ENCODE data around the gene EFHD2. TPM values are rescaled to one million over a fixed set of nuclear protein-coding genes. Genes with fewer than 3 reads are reported as not detected.

Gene EFHD2
- total RNA-seq, 2 experiments from 2014 or later, result 45.6 to 45.8 TPM

DNA sequence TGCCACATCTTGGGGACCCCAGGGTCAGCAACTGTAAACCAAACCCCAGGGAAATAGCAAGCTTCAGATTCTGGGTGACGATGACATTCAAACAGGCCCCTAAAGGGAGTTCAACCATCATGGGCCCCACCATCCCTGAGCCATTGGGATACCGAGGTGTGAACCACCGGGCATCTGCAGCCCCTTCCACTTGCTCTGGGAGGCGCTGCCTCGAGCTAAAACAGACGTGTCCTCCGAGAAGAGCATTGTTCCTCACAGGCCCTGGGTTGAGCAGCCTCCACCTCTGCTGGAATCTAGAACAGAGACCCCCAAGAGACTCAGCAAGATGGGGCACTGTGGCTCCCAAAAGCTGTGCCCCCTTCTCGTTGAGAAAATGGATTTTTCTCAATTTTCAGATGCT, 19.0 kb upstream of the EFHD2 start:
- peaks cover 7% of the 10 kb centered on the region for H3K4me1 Mint-ChIP-seq (ENCODE audit: low read depth)
- intact Hi-C loops (cut with micrococcal nuclease), result no loop called here
- H3K27me3 Mint-ChIP-seq, result peaks cover 9% of the 10 kb centered on the region
- H3K27ac Mint-ChIP-seq, result no peak overlapping the region
- no peak overlapping the region for H3K4me3 Mint-ChIP-seq
- CTCF ChIA-PET, result no interaction called here
- H3K36me3 Mint-ChIP-seq (ENCODE audit: low read depth), result no peaks in the 10 kb centered on the region
- TF ChIP-seq, protein P1, sequence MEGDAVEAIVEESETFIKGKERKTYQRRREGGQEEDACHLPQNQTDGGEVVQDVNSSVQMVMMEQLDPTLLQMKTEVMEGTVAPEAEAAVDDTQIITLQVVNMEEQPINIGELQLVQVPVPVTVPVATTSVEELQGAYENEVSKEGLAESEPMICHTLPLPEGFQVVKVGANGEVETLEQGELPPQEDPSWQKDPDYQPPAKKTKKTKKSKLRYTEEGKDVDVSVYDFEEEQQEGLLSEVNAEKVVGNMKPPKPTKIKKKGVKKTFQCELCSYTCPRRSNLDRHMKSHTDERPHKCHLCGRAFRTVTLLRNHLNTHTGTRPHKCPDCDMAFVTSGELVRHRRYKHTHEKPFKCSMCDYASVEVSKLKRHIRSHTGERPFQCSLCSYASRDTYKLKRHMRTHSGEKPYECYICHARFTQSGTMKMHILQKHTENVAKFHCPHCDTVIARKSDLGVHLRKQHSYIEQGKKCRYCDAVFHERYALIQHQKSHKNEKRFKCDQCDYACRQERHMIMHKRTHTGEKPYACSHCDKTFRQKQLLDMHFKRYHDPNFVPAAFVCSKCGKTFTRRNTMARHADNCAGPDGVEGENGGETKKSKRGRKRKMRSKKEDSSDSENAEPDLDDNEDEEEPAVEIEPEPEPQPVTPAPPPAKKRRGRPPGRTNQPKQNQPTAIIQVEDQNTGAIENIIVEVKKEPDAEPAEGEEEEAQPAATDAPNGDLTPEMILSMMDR (IDR thresholded peaks at IDR 0.05), result no peak
- POLR2A ChIA-PET, result no interaction called here
- DNase-seq (no peak), ATAC-seq (no peak)
- H3K9me3 Mint-ChIP-seq, result no peaks in the 10 kb centered on the region

DNA sequence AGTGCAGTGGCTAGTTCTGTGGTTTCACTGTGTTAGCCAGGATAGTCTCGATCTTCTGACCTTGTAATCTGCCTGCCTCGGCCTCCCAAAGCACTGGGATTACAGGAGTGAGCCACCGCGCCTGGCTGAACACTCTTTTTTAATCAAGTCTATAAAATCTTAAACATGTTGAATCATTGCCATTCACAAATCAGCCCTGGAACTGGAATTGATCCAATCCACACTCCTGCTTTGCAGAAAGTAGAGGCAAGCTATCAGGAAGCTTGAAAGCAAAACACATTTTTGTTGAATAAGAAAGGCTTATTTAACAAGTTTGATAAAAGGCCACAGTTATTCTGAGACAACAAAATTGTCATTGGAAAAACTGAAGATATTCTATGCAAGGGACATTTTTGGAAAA, 18.3 kb upstream of the EFHD2 start:
- ChIA-PET CTCF (no interaction called here), POLR2A (no interaction called here)
- Mint-ChIP-seq H3K27me3 (peaks cover 3% of the 10 kb centered on the region), H3K27ac (no peak overlapping the region), H3K4me1 (ENCODE audit: low read depth) (peaks cover 3% of the 10 kb centered on the region), H3K4me3 (no peak overlapping the region), H3K36me3 (ENCODE audit: low read depth) (no peaks in the 10 kb centered on the region), H3K9me3 (no peaks in the 10 kb centered on the region)
- intact Hi-C loops (cut with micrococcal nuclease), result no loop called here
- DNase-seq, result no peak
- ATAC-seq, result no peak
- TF ChIP-seq, protein P1 (IDR thresholded peaks at IDR 0.05), result no peak

DNA sequence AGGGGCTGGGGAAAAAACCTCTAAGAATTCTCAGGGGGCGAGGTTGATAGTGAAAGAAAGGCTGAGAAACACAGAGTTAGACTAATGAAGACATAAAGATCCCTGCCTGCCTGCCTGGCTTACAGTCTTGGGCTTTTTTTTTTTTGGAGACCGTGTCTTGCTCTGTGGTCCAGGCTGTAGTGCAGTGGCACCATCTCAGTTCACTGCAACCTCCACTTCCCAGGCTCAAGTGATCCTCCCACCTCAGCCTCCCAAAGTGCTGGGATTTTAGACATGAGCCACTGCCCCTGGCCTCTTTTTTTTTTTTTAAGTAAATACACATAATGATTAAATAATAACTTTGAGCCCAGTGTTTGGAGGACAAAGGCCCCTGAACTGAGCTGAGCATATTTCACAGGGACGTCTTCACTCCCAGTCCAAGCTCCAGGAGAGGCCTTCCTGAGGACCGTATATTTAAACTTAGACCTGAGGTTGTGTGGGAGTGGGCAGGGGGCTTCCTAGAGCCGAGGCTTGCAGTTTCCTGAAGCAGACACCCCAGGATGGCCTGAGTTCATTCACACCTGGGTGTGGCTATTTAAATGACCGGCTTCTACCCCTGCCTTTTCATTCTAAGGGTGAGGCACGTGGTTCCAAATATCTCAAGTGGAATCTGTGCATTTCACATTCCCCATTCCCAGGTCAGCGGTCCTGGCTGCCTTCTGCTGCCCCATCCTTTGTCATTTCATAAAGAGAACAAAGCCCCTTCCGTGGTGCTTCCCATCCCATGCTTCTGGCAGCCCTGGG, 16.0 kb upstream of the EFHD2 start:
- Mint-ChIP-seq H3K27ac (no peak overlapping the region), H3K4me3 (no peak overlapping the region), H3K4me1 (ENCODE audit: low read depth) (no peaks in the 10 kb centered on the region), H3K9me3 (no peaks in the 10 kb centered on the region), H3K27me3 (no peaks in the 10 kb centered on the region), H3K36me3 (ENCODE audit: low read depth) (no peaks in the 10 kb centered on the region)
- no peak for DNase-seq
- intact Hi-C loops (cut with micrococcal nuclease), result no loop called here
- CTCF ChIA-PET, result no interaction called here
- ATAC-seq, result no peak
- POLR2A ChIA-PET, result no interaction called here
- TF ChIP-seq, protein P1 (IDR thresholded peaks at IDR 0.05), result no peak

DNA sequence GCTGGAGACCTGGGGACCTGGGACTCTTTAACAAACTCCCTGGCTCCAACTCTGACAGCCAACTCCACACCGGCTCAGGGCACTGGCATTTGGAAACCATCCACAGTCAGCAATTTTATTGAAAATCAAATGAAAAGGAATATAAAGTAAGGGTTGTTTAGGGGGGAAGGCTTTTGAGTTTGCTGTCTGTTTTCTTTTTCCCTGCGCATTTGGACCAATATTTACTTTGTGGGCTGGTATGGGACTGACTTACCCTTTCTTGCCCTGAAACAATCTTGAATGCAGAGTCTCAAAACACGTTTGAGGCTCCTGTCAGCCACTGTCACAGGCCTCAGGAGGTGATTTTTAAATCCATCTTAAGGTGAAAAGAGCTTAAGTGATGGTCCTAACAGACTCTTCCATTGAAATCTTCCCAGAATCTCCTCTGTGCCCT, 15.4 kb upstream of the EFHD2 start:
- H3K27me3 Mint-ChIP-seq, result no peaks in the 10 kb centered on the region
- TF ChIP-seq, protein P1 (IDR thresholded peaks at IDR 0.05), result no peak
- no peak overlapping the region for H3K4me3 Mint-ChIP-seq
- no peak for ATAC-seq
- H3K36me3 Mint-ChIP-seq (ENCODE audit: low read depth), result no peaks in the 10 kb centered on the region
- intact Hi-C loops (cut with micrococcal nuclease), result no loop called here
- ChIA-PET POLR2A (no interaction called here), CTCF (no interaction called here)
- DNase-seq, result no peak
- H3K9me3 Mint-ChIP-seq, result peaks cover 1% of the 10 kb centered on the region
- H3K4me1 Mint-ChIP-seq (ENCODE audit: low read depth), result no peaks in the 10 kb centered on the region
- no peak overlapping the region for H3K27ac Mint-ChIP-seq

DNA sequence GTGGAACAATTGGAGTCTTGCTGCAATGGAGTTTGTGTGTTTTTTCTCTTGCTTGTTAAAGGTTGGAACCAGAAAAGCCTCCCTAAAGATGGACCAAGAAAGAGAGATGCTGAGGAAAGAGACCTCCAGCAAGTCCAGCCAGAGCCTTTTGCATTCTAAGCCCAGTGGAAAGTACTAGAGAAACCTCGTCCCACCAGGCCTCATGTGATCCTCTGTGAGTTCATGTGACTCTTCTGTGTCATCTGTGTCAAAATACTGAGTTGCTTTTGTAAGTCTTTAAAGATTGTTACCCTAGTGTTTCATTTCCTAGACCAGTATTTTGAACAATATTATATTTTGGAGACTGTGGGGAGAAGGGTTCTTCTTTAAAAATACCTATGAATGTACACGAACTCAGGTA, 12.5 kb upstream of the EFHD2 start:
- Mint-ChIP-seq H3K36me3 (ENCODE audit: low read depth) (no peaks in the 10 kb centered on the region), H3K4me3 (no peak overlapping the region), H3K27ac (no peak overlapping the region), H3K4me1 (ENCODE audit: low read depth) (no peaks in the 10 kb centered on the region), H3K9me3 (peaks cover 5% of the 10 kb centered on the region), H3K27me3 (no peaks in the 10 kb centered on the region)
- intact Hi-C loops (cut with micrococcal nuclease), result no loop called here
- TF ChIP-seq, protein P1 (IDR thresholded peaks at IDR 0.05), result no peak
- ATAC-seq, result no peak
- ChIA-PET CTCF (no interaction called here), POLR2A (no interaction called here)
- DNase-seq, result no peak

Measured in activated CD8-positive, alpha-beta T cell treated with anti-CD3 and anti-CD28 coated beads for 36 hours (primary cell).